Natural killer cell (primary cell): ENCODE measurements around the gene RUSF1. TPM values are rescaled to one million over a fixed set of nuclear protein-coding genes. Genes with fewer than 3 reads are reported as not detected.
A peak's percentile ranks its signal among the peaks of the same experiment; 100 is the strongest.

Source experiments
- ATAC-seq, 3 donors: fragments of 150-1000 bp in 2 of 3; fragments of 200-7000 bp in 1 of 3; cut with Tn5 transposase; 1 replicate in 1 of 3; 2 replicates in 2 of 3; pipeline ENCODE4 v1.10.0; 2021; ENCODE audit warnings: mild to moderate bottlenecking in 2 of 3, moderate library complexity in 2 of 3
- DNase-seq, 2 donors: peaks; one replicate each; pipeline versions ENCODE4 v3.0.0 to v3.0.0-alpha.2; 2013 to 2021; ENCODE audit warnings: mixed read lengths in 1 of 2
- H3K27ac ChIP-seq: one replicate; pipeline ENCODE4 v1.5.1; 2013; ENCODE audit warnings: mild to moderate bottlenecking, low read length
- H3K27me3 ChIP-seq: one replicate; pipeline ENCODE4 v1.6.1; 2013; ENCODE audit warnings: low read length; ENCODE audit not compliant: control insufficient read depth, insufficient read depth
- H3K36me3 ChIP-seq: one replicate; pipeline ENCODE4 v1.6.1; 2013; ENCODE audit warnings: low read length; ENCODE audit not compliant: control insufficient read depth, insufficient read depth
- H3K4me1 ChIP-seq: one replicate; pipeline ENCODE4 v1.6.1; 2013; ENCODE audit warnings: low read length; ENCODE audit not compliant: control insufficient read depth, insufficient read depth
- H3K4me3 ChIP-seq: one replicate; pipeline ENCODE4 v1.5.1; 2013; ENCODE audit warnings: low read length
- H3K9me3 ChIP-seq: one replicate; pipeline ENCODE4 v1.6.1; 2013; ENCODE audit warnings: low read length; ENCODE audit not compliant: control insufficient read depth, insufficient read depth
- H3K27ac Mint-ChIP-seq, 2 donors: one replicate each; pipeline ENCODE4 v1.8.0; 2022; ENCODE audit warnings: mild to moderate bottlenecking in 2 of 2, mixed read lengths in 2 of 2, moderate library complexity in 1 of 2
- H3K27me3 Mint-ChIP-seq, 2 donors: one replicate each; pipeline ENCODE4 v1.8.0; 2022; ENCODE audit warnings: low read depth in 2 of 2, mixed read lengths in 2 of 2
- H3K36me3 Mint-ChIP-seq: one replicate; pipeline ENCODE4 v1.8.0; 2022; ENCODE audit warnings: mixed read lengths
- H3K4me1 Mint-ChIP-seq, 2 donors: one replicate each; pipeline ENCODE4 v1.8.0; 2022; ENCODE audit warnings: mixed read lengths in 2 of 2
- H3K4me3 Mint-ChIP-seq: one replicate; pipeline ENCODE4 v1.8.0; 2022; ENCODE audit warnings: mild to moderate bottlenecking, moderate library complexity, mixed read lengths
- H3K9me3 Mint-ChIP-seq, 2 donors: one replicate each; pipeline ENCODE4 v1.8.0; 2022; ENCODE audit warnings: mixed read lengths in 2 of 2
- WGBS: methylation state at CpG from one replicate; pipeline ENCODE4 v1.1.7; 2013; ENCODE audit warnings: missing lambda C conversion rate; ENCODE audit not compliant: insufficient coverage; 5-methylcytosine and 5-hydroxymethylcytosine counted together
- intact Hi-C: fragments of 100-400 bp; cut with micrococcal nuclease; formaldehyde crosslinking; loops from one replicate; pipeline ENCODE4 v1.14.2; 2022
- total RNA-seq, 4 donors: library from RNA; stranded (reverse); fragments of 120-200 nt in 1 of 4; gene quantifications; one replicate each; pipeline versions ENCODE4 v1.2.3 to v1.2.4, GENCODE V29; 2013 to 2022
- TF ChIP-seq, protein P1 (sequence below): fragments of 200-600 bp; IDR thresholded peaks from one replicate; pipeline ENCODE4 v1.8.0; 2022; ENCODE audit warnings: antibody characterized with exemption

Gene RUSF1
- total RNA-seq, 3 donors from 2014 or later (not counting 1 experiment from before 2014, with no cell fraction given): 50.2 to 61.5 (median 51.9) TPM

DNA sequence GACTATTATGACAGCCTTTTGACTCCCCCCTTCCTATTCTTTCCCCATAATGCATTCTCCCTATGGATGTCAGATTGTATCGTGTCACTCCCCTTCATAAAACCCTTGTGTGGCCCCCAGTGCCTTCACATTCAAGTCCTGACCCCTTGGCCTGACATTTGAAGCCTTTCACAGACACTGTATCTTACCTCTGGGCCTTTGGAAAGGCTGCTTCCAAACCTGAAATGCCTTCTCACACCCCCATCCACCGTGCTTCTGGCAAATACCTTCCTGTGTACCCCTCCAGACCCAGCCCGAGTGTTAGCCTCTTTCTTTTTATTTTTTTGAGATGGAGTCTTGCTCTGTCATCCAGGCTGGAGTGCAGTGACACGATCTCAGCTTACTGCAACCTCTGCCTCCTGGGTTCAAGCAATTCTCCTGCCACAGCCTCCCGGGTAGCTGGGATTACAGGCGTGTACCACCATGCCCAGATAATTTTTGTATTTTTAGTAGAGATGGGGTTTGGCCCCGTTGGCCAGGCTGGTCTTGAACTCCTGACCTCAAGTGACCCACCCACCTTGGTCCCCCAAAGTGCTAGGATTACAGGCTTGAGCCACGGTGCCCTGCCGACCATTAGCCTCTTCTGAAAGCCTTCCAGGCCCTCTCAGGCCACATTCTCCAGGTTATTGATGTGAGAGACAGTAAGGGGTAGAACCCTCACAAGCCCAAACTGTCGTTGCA, 46.8 kb downstream of the RUSF1 start:
- Histone ChIP-seq H3K4me3 (no peak overlapping the region), H3K36me3 (peaks cover 35% of the 10 kb centered on the region), H3K27ac (no peak overlapping the region), H3K9me3 (no peaks in the 10 kb centered on the region), H3K4me1 (peaks cover 37% of the 10 kb centered on the region), H3K27me3 (no peaks in the 10 kb centered on the region)
- peak overlapping the region; percentile 87 to 97 for H3K27ac Mint-ChIP-seq
- peaks cover 15 to 24% of the 10 kb centered on the region in 2 donors for H3K4me1 Mint-ChIP-seq
- TF ChIP-seq, protein P1, sequence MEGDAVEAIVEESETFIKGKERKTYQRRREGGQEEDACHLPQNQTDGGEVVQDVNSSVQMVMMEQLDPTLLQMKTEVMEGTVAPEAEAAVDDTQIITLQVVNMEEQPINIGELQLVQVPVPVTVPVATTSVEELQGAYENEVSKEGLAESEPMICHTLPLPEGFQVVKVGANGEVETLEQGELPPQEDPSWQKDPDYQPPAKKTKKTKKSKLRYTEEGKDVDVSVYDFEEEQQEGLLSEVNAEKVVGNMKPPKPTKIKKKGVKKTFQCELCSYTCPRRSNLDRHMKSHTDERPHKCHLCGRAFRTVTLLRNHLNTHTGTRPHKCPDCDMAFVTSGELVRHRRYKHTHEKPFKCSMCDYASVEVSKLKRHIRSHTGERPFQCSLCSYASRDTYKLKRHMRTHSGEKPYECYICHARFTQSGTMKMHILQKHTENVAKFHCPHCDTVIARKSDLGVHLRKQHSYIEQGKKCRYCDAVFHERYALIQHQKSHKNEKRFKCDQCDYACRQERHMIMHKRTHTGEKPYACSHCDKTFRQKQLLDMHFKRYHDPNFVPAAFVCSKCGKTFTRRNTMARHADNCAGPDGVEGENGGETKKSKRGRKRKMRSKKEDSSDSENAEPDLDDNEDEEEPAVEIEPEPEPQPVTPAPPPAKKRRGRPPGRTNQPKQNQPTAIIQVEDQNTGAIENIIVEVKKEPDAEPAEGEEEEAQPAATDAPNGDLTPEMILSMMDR: no peak
- H3K4me3 Mint-ChIP-seq: no peak overlapping the region
- no peaks in the 10 kb centered on the region for H3K9me3 Mint-ChIP-seq
- 84% methylated on average over 6 of the region's 10 CpGs for WGBS
- no peaks in the 10 kb centered on the region for H3K27me3 Mint-ChIP-seq
- no peaks in the 10 kb centered on the region for H3K36me3 Mint-ChIP-seq
- DNase-seq (no peak), ATAC-seq (no peak)
- intact Hi-C loops: no loop called here

DNA sequence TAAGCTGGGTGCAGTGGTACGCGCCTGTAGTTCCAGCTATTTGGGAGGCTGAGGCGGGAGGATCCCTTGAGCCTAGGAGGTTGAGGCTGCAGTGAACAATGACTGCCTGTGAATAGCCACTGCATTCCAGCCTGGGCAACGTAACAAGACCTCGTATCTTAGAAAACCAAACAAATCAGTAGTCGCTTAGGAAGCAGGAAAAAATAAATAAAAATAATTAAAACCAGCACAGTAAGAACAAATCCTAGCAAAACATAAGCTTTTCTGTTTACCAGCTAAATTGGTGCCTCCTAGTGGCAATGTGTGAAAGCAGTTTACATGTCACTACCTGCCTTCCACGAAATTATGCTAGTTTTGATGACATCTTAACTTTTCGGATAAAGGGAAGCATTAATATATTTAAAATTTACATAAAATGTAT, 47.6 kb downstream of the RUSF1 start:
- Histone ChIP-seq H3K36me3 (peaks cover 28% of the 10 kb centered on the region), H3K9me3 (no peaks in the 10 kb centered on the region), H3K4me1 (peaks cover 45% of the 10 kb centered on the region), H3K27ac (no peak overlapping the region), H3K4me3 (no peak overlapping the region), H3K27me3 (no peaks in the 10 kb centered on the region)
- no peak for ATAC-seq
- TF ChIP-seq, protein P1: peak; percentile 67
- Mint-ChIP-seq H3K36me3 (no peaks in the 10 kb centered on the region), H3K4me1 (peaks cover 19 to 30% of the 10 kb centered on the region in 2 donors), H3K27me3 (no peaks in the 10 kb centered on the region), H3K9me3 (no peaks in the 10 kb centered on the region), H3K4me3 (peak overlapping the region; percentile 94), H3K27ac (peak overlapping the region; percentile 94 to 97)
- intact Hi-C loops: no loop called here
- WGBS: 68% methylated on average over 5 of the region's 8 CpGs
- peak in 1 of 2 donors; percentile 73 for DNase-seq

DNA sequence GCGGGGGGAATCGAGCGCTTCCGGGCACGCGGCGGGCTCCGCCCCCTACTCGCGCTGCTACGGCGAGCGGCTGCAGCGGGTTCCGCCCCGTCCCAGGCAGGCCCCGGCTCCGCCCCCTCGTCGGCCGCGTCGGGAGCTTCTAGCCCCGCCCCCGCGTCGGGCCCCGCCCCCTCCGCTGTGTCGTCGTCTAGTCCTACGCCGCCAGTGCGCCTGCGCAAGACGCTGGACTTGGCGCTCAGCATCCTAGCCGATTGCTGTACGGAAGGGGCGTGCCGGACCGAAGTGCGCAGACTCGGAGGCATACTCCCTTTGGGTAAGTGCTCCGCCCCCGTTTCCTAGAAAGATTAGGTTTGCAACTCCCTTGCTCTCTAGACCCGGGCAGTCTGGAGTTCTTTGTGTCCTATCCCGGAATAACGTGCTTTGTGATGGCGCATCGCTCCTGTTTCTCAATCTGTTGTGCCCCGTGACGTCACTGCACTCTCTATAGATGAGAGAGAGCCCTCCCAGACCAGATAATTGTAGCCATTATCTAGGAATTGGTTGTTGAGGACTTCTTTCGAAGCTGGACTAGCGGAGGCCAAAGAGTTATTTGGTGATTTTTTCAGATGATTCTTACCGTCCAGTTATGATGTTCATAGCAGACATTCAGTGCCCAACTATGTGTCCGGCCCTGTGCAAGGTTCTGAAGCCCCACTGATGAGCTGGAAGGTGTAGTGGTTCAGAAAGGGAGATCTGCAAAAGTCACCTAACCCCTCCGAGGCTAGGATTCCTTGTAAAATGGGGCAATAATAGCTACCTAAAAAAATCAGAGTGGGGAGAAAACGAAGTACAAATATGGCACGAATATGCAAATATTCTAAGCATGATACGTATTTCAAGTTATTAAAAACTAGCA, 48.3 kb downstream of the RUSF1 start:
- Mint-ChIP-seq H3K27me3 (no peaks in the 10 kb centered on the region), H3K4me1 (peaks cover 25 to 37% of the 10 kb centered on the region in 2 donors), H3K27ac (peak overlapping the region; percentile 94 to 97), H3K9me3 (no peaks in the 10 kb centered on the region), H3K36me3 (no peaks in the 10 kb centered on the region), H3K4me3 (peak overlapping the region; percentile 94)
- H3K9me3 ChIP-seq: no peaks in the 10 kb centered on the region
- WGBS: 4% methylated on average over 61 of the region's 61 CpGs
- H3K27me3 ChIP-seq: no peaks in the 10 kb centered on the region
- intact Hi-C loops: loop anchor here (1.0 to 10.0 kb wide), 5 partner anchors 95 to 427 kb away; partner anchors contain the start of genes FUS, STX4 and ZNF267
- peaks cover 24% of the 10 kb centered on the region for H3K36me3 ChIP-seq
- TF ChIP-seq, protein P1: no peak
- H3K4me1 ChIP-seq: peaks cover 51% of the 10 kb centered on the region
- ATAC-seq (peak; percentile 79 to 94 (median 80)), DNase-seq (peak; percentile 100)
- peak overlapping the region; percentile 85 for H3K4me3 ChIP-seq
- peak overlapping the region; percentile 97 for H3K27ac ChIP-seq
